Sigmoid colon (tissue), 4 donors: Measurements from ENCODE around the gene LTF.

Experiments
- POLR2A ChIP-seq, 2 donors: fragments of 450-650 bp; IDR thresholded peaks; one replicate each; pipeline ENCODE4 v1.6.1; 2016; ENCODE audit warnings: antibody characterized with exemption in 2 of 2, mild to moderate bottlenecking in 2 of 2, moderate library complexity in 2 of 2
- POLR2AphosphoS5 ChIP-seq, 4 donors: sonication (generic); formaldehyde crosslinking; IDR thresholded peaks; one replicate each; pipeline ENCODE4 v1.6.1; 2017; ENCODE audit warnings: antibody characterized with exemption in 4 of 4
- TF ChIP-seq, protein P1 (sequence below), 4 experiments: fragments of 450-650 bp in 3 of 4; fragments of 200-600 bp in 1 of 4; IDR thresholded peaks; one replicate each; pipeline ENCODE4 v1.5.1; 2016 to 2019; ENCODE audit warnings: antibody characterized with exemption in 4 of 4, mild to moderate bottlenecking in 3 of 4, moderate library complexity in 2 of 4

GRCh38 chr3:46491089-46492070, 26.7 kb upstream of the LTF start:
- TF ChIP-seq, protein P1, sequence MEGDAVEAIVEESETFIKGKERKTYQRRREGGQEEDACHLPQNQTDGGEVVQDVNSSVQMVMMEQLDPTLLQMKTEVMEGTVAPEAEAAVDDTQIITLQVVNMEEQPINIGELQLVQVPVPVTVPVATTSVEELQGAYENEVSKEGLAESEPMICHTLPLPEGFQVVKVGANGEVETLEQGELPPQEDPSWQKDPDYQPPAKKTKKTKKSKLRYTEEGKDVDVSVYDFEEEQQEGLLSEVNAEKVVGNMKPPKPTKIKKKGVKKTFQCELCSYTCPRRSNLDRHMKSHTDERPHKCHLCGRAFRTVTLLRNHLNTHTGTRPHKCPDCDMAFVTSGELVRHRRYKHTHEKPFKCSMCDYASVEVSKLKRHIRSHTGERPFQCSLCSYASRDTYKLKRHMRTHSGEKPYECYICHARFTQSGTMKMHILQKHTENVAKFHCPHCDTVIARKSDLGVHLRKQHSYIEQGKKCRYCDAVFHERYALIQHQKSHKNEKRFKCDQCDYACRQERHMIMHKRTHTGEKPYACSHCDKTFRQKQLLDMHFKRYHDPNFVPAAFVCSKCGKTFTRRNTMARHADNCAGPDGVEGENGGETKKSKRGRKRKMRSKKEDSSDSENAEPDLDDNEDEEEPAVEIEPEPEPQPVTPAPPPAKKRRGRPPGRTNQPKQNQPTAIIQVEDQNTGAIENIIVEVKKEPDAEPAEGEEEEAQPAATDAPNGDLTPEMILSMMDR (IDR thresholded peaks at IDR 0.05) = no peak
- TF ChIP-seq POLR2A (IDR thresholded peaks at IDR 0.05) (no peak), POLR2AphosphoS5 (IDR thresholded peaks at IDR 0.05) (no peak)
